Ectodermal cell (in vitro differentiated cells): ENCODE results near the gene KCNQ4.

ENCODE experiments used
- H3K27ac ChIP-seq: 2 replicates; pipeline ENCODE4 v1.7.0; 2013; ENCODE audit warnings: mild to moderate bottlenecking, low read depth, low read length; ENCODE audit not compliant: insufficient read depth, poor library complexity, severe bottlenecking
- H3K27me3 ChIP-seq: 2 replicates; pipeline ENCODE4 v1.7.0; 2013; ENCODE audit warnings: mild to moderate bottlenecking, low read length; ENCODE audit not compliant: insufficient read depth, control insufficient read depth, poor library complexity, severe bottlenecking
- H3K36me3 ChIP-seq: one replicate; pipeline ENCODE4 v1.7.0; 2013; ENCODE audit warnings: low read length; ENCODE audit not compliant: control insufficient read depth, insufficient read depth
- H3K4me1 ChIP-seq: one replicate; pipeline ENCODE4 v1.7.0; 2013; ENCODE audit warnings: low read length; ENCODE audit not compliant: control insufficient read depth, insufficient read depth
- H3K4me3 ChIP-seq: 2 replicates; pipeline ENCODE4 v1.7.0; 2013; ENCODE audit warnings: low read depth, low read length, control low read depth; ENCODE audit not compliant: insufficient read depth
- H3K9me3 ChIP-seq: 2 replicates; pipeline ENCODE4 v1.7.0; 2013; ENCODE audit warnings: mild to moderate bottlenecking, low read length, moderate library complexity; ENCODE audit not compliant: control insufficient read depth
- WGBS, 2 experiments: methylation state at CpG; one replicate each; pipeline ENCODE4 v1.1.7; 2013; ENCODE audit warnings: missing lambda C conversion rate in 2 of 2; 5-methylcytosine and 5-hydroxymethylcytosine counted together

KCNQ4 gene

DNA sequence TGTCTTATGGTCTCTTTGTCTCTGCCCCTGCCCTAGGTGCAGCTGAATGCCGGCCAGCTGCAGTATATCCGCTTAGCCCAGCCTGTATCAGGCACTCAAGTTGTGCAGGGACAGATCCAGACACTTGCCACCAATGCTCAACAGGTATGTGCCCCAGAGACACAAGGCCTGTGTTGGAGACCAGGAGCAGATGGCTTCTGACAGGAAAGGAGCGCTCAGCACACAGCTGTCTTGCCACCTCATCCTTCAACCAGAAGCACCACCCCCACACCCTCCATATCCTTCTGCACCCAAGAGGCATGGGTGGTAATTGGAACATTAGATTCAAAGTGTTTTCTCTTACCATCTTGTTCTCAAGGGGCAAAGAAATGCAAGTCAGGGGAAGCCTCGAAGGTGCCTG lies 17.0 kb upstream of the KCNQ4 start:
- 94 to 97% methylated on average over 3 to 4 of the region's 4 CpGs for WGBS, 2 experiments

DNA sequence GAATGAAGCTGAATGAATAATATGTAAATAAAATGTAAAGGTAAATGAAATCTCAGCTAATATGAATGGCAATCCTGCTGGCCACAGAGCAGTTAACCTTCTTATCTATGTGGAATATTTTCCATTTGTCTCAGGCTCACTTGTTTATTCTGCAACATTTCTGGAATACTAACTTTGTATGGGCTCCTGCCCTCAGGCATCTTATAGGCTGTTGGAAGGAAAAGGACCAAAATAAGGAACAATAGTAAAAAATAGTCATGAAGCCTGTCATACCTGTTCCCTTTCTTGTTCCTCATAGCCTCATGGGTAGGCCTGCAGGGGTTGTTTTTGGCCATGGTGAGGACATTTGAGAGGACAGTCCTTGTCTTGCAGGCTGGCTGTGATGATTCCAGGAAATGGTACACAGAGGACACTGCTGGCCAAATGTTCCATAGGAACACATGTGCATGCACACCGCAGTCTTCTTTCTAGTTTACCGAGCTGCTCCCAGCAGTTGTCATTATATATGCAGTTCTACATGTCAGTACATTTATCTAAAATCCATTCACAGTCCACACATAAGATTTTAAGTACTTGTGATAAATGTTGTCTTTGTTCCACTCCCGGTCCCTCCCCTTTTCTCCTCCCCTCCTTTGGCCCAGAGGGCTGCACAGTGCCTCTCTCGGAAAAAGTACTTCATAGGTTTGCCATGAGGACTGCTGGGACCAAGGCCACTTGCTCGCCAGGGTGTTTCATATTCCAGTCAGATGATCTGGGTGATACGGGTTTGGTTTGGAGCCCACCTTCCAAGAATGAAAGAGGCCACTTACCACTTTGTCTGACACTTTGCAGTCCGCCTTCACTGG lies 15.2 kb upstream of the KCNQ4 start:
- no peaks in the 10 kb centered on the region for H3K4me1 ChIP-seq
- H3K27me3 ChIP-seq: no peaks in the 10 kb centered on the region
- 96 to 97% methylated on average over 7 of the region's 7 CpGs for WGBS, 2 experiments
- peaks cover 50% of the 10 kb centered on the region for H3K36me3 ChIP-seq
- no peak overlapping the region for H3K27ac ChIP-seq
- no peaks in the 10 kb centered on the region for H3K9me3 ChIP-seq
- H3K4me3 ChIP-seq: no peak overlapping the region

More for the DNA sequence above, 17.0 kb upstream of the KCNQ4 start:
- H3K4me1 ChIP-seq: no peaks in the 10 kb centered on the region
- no peaks in the 10 kb centered on the region for H3K27me3 ChIP-seq
- H3K36me3 ChIP-seq: peaks cover 52% of the 10 kb centered on the region
- H3K9me3 ChIP-seq: no peaks in the 10 kb centered on the region
- H3K27ac ChIP-seq: no peak overlapping the region
- H3K4me3 ChIP-seq: no peak overlapping the region

DNA sequence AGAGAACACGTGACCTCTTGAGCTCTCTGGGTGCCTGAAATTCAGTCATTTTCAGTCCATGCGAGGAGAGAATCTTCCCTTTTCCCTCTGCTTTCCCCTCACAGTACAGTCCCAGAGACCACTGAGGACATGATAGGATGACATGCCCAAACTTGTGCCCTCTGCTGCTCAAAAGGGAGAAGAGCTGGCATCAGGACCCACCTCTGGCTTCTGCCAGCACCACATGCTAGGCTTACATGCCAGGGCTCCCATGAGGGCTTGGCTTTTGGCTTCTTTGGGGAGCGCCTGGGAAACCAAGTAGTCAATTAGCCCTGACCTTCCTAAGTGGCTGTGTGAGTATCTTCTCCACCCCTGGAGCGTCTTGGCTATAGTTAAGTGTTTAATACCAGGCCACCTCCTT lies 13.8 kb upstream of the KCNQ4 start:
- no peaks in the 10 kb centered on the region for H3K4me1 ChIP-seq
- H3K36me3 ChIP-seq: peaks cover 44% of the 10 kb centered on the region
- 92 to 94% methylated on average over 4 of the region's 4 CpGs for WGBS, 2 experiments
- no peaks in the 10 kb centered on the region for H3K27me3 ChIP-seq
- H3K27ac ChIP-seq: no peak overlapping the region
- H3K4me3 ChIP-seq: no peak overlapping the region
- H3K9me3 ChIP-seq: no peaks in the 10 kb centered on the region

DNA sequence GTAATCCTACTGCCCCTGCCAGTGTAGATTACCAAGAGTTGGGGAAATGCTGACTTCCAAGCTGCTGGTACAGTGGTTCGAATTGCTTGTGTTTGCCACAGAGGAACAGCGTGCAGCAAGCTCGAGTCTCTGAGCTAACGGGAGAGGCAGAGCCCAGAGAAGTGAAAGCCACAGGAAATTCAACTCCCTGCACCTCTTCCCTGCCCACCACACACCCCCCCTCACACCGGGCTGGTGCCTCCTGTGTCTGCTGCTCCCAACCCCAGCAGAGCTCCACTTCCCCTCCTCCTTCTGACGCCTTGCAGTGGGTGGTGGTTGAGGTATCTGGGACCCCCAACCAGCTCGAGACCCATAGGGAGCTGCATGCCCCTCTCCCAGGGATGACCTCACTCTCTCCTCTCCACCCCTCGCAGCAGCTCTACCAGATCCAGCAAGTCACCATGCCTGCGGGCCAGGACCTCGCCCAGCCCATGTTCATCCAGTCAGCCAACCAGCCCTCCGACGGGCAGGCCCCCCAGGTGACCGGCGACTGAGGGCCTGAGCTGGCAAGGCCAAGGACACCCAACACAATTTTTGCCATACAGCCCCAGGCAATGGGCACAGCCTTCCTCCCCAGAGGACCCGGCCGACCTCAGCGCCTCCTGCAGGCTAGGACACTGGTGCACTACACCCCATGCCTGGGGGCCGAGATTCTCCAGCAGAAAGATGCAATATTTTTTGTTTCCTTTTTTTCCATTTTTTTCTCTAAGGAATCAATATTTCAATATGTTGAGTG lies 13.1 kb upstream of the KCNQ4 start:
- Histone ChIP-seq H3K27ac (no peak overlapping the region), H3K4me3 (no peak overlapping the region), H3K9me3 (no peaks in the 10 kb centered on the region), H3K27me3 (no peaks in the 10 kb centered on the region), H3K36me3 (peaks cover 44% of the 10 kb centered on the region), H3K4me1 (no peaks in the 10 kb centered on the region)
- WGBS, 2 experiments: 90 to 92% methylated on average over 17 to 18 of the region's 18 CpGs

DNA sequence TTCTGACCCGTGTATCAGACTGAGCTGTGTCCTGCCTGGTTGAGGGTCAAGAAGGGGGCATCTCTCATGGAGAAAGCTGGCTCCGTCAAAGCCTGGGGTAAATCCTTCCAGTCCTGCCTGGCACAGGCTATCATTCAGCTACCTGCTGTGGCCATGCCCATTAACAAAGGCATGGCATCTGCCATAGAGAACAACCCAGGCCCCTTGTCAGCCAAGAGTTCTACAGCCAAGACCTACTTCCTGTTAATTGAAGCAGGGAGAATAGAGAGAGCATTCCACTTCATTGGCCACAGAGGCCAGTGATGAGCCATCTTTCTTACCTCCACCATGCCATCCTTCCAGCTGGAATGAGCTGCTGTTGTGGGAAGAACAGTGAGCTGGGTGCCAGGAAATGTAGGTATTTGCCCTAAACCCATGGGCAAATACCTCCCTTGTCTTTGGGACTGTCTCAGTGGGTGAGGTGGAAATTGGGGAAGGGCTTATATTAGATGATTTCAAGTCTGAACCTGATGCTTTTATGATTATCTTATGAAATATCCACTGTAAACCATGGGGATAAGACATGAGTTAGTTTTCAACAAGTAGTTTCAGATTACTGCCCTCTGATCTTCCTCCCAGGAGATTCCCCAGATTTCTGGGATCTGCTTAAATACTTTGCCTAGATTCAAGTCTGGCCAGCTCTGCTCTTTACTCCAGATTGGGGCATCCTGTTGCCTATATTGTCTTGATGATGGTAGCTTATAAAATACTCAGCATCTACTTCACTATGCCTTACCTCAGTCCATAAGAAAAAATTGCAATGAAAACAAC lies 11.2 kb upstream of the KCNQ4 start:
- 92 to 97% methylated on average over 2 of the region's 2 CpGs for WGBS, 2 experiments
- peaks cover 40% of the 10 kb centered on the region for H3K36me3 ChIP-seq
- no peaks in the 10 kb centered on the region for H3K27me3 ChIP-seq
- no peaks in the 10 kb centered on the region for H3K9me3 ChIP-seq
- H3K4me1 ChIP-seq: no peaks in the 10 kb centered on the region
- no peak overlapping the region for H3K27ac ChIP-seq
- no peak overlapping the region for H3K4me3 ChIP-seq

DNA sequence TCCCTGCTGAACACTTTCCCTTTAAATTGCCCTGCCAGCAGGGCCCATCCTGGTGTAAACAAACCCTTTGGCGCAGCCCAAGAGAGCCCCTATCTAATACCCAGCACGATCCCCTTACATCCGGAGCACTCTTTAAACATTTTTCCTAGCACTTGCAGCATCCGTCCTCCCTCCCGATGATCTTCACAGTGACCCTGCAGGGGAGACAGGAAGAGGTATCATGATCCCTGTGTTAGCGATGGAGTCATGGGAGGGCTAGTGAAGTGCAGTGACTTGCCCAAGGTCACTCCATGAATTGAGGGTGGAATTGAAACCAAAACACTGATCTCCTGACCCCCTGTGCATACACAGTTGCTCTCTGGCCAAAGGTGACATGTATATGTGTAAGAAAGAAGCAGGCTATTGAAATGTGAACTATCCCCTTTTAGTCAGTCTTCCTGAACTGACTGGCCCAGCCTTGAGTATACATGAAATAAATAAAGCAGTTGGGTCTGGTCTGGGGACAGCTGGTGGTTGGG lies 9.8 kb upstream of the KCNQ4 start:
- Histone ChIP-seq H3K4me1 (no peaks in the 10 kb centered on the region), H3K27ac (no peak overlapping the region), H3K9me3 (no peaks in the 10 kb centered on the region), H3K4me3 (no peak overlapping the region), H3K27me3 (no peaks in the 10 kb centered on the region), H3K36me3 (peaks cover 31% of the 10 kb centered on the region)
- WGBS, 2 experiments: 53 to 60% methylated on average over 6 of the region's 6 CpGs

DNA sequence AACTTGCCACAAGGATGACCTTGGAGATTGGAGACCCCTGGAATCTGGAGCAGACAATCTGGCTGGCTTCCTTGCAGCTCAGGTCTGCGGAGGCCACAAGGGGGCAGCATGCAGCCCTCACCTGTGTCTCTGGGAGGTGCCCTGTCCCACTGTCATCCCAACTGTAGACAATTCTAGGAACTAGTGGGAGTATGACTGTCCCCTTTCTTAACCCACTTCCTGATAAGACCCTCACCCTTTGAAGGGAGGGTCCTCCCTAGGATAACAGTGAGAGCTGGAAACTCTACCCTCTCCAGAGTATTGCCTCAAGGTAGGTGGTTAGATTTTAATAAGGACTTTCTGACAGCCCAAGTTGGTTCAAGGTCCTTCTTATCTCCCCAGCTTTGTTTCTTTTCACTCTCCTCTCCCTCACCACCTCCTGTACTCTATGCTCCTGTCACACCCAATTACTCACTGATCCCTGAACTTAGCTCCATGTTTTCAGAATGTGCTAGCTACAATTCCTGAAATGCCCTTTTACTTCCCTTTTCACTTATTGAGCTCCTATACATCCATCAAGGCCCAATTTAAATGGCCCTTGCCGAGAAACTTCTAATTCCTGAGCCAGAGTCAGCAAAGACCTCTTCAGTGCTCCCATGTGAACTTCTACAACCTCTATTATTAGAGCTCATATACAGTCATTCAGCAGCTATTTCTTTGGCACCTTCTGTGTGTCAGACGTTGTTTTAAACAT lies 9.2 kb upstream of the KCNQ4 start:
- H3K4me1 ChIP-seq: no peaks in the 10 kb centered on the region
- H3K4me3 ChIP-seq: no peak overlapping the region
- H3K36me3 ChIP-seq: peaks cover 26% of the 10 kb centered on the region
- no peaks in the 10 kb centered on the region for H3K9me3 ChIP-seq
- no peaks in the 10 kb centered on the region for H3K27me3 ChIP-seq
- no peak overlapping the region for H3K27ac ChIP-seq
- 42 to 44% methylated on average over 3 of the region's 3 CpGs for WGBS, 2 experiments

DNA sequence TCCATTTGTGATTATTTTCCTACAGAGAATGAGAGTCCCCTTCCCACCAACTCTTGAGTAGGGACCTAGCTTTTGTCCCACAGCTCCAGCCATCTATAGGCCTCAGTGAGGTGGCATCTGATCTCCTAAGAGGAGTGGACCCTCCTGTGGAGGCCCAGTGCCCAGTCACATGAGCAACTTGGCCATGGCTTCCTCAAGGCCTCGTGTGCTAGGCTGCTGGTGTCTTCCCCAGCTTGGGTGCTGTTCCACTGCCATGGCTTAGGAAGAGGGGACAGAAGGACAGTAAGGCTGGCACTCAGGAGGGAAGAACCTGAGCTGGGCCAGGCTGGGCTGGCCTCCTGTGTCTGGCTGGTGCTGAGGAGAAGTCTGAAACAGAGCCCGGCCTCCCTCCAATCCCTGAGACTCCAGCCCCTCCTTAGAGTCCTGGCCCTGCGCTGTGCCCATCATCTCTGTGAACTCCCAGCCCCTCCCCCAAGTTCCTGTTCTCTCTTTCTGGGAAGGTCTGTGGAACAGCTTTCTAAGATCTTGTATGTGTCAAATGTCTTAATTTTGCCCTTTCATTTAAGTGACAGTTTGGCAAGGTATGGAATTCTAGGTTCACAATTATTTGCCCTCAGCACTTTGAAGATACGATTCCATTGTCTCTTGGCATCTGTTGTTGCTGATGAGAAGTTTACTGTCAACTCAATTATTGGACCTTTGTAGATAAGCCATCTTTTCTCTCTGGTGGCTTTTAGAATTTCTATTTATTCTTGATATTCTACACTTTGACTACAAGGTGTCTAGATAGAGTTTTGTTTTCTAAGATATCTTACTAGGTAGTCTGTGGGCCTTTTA lies 7.1 kb upstream of the KCNQ4 start:
- WGBS, 2 experiments: 94 to 95% methylated on average over 4 of the region's 4 CpGs
- no peaks in the 10 kb centered on the region for H3K4me1 ChIP-seq
- peaks cover 14% of the 10 kb centered on the region for H3K36me3 ChIP-seq
- H3K9me3 ChIP-seq: no peaks in the 10 kb centered on the region
- peaks cover under 1% of the 10 kb centered on the region for H3K27me3 ChIP-seq
- no peak overlapping the region for H3K27ac ChIP-seq
- H3K4me3 ChIP-seq: no peak overlapping the region
